GM21786 (cell line): ENCODE data around the gene PRDM2.

ENCODE experiments used
- ATAC-seq: cut with Tn5 transposase; IDR thresholded peaks from one replicate; pipeline ENCODE4 v1.9.1; 2021; ENCODE audit not compliant: unreplicated experiment

The PRDM2 gene

DNA sequence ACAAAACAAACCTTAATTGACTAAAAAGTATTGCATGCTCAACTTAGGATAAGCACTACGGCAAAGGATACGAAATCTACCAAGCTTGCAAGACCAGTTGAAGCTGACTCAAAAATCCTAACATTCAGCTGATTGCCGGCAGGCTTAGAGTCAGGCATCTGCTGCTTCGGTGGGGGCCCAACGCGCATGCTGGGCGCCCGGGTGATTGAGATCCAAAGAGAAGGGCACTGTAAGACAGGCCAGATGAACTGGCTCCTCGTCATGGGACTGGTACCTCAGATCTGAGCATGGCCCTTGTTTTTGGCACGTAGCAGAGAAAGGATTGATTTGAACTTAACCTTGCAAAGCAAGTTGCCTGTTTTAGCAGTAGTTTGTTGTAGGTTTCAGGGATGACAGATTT lies 86.6 kb downstream of the PRDM2 start:
- ATAC-seq, result no peak

GRCh38 chr1:13788795-13789194 lies 88.8 kb downstream of the PRDM2 start:
- ATAC-seq, result no peak

DNA sequence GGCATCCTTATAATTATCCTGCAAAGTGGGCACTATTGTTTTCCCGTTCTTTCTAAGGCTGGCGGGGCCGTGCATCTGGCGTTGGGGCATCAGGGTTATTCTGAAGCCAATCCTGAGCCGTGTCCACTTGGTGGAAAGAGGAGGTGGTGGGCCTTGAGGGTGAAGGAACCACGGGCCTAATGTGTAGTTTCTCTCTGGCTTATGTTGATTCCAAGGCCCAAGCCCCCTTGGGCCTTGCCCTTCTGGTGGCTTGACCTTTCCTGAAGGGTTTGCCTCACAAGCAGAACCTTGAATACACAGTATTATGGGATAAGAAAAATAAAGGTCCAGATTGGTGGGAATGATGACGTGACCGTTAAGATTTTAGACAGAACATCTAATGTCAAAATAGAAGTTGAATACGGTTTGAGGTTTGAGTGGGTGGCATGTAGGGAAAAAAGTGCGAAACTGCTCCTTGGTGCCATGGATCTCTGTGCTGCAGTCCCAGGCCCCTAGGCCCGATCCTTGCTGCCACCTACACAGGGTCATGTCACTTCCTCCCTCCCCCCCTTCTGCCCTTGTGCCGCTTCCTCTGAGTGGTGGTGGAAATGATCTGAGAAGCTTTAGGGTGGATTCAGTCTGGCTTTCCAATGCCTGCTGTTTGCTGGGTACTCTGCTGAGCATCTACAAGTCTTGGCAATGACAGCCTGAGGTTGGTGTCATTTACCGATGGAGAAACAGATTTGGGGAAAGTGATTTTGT lies 90.5 kb downstream of the PRDM2 start:
- no peak for ATAC-seq

DNA sequence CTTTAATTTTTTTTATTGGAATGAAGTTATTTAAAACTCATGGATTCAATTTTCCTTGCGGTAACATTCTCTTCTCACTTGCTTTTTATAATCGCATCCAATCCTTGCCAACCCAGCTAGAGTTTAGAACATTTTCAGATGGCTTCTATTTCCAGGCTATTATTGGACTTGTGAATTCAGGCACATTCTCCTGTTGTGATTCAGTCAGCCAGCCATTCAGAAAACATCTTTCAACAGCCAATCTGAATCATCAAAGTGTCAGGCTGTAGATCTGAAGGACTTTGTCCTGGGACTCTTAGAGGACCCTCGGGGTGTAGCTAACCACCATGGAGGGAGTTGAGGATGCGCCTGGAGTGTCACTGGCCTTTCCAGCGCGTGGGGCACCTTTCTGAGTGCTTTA lies 92.4 kb downstream of the PRDM2 start:
- ATAC-seq, result no peak

DNA sequence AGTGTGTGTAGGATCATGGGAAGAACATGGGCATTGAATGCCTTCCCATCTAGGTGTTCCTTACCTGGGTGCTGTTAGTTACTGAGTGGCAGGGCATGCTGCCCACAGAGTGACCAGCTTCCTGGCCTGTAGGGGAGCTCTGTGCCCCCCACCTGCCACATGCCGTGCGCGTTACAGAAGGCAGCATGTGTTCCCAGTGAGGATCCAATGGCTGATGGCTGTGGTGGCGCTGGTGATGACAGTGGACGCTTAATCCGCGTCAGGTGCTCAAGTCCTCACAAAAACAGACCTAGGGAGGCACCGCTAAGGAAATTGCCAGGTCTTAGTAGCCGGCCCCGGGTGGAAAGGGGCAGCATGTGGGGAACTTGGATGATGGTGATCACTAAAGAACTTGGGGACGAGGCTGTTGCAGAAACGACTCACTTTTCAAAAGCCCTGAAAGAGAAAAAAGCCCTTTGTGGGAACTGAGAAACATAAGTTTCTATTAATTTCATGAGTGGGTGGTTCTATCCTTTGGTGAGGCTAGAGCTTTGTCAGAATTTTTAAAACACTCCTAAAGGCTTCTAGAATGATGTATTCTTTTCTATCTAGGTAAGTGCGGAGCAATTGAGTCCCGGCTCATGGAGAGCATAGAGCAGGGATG lies 93.2 kb downstream of the PRDM2 start:
- ATAC-seq, result no peak

- ATAC-seq, result no peak
Measured at GRCh38 chr1:13794231-13795187, 94.5 kb downstream of the PRDM2 start.

GRCh38 chr1:13797397-13797796 lies 97.4 kb downstream of the PRDM2 start:
- ATAC-seq, result no peak

DNA sequence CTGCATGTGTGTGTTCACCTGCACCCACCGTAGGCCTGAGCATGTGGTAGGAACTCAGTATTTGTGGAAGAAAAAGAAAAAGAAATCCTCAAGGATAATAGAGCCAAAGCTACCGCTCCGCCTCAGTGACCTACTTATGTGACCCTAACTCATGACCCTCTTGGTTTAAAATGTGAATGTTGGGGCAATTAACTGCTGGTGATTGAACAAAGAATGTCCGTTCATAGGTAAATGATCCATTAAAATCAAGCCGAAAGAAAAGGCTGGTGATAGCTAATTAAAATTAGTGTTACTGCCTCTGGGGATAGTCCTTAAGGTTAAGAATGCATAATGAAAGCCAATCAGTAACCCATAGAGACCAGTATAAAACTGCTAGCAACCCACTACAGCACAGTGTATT lies 98.1 kb downstream of the PRDM2 start:
- ATAC-seq, result no peak

GRCh38 chr1:13799502-13800283 lies 99.7 kb downstream of the PRDM2 start:
- ATAC-seq, result no peak

GRCh38 chr1:13801232-13801631 lies 101.2 kb downstream of the PRDM2 start:
- ATAC-seq, result no peak

DNA sequence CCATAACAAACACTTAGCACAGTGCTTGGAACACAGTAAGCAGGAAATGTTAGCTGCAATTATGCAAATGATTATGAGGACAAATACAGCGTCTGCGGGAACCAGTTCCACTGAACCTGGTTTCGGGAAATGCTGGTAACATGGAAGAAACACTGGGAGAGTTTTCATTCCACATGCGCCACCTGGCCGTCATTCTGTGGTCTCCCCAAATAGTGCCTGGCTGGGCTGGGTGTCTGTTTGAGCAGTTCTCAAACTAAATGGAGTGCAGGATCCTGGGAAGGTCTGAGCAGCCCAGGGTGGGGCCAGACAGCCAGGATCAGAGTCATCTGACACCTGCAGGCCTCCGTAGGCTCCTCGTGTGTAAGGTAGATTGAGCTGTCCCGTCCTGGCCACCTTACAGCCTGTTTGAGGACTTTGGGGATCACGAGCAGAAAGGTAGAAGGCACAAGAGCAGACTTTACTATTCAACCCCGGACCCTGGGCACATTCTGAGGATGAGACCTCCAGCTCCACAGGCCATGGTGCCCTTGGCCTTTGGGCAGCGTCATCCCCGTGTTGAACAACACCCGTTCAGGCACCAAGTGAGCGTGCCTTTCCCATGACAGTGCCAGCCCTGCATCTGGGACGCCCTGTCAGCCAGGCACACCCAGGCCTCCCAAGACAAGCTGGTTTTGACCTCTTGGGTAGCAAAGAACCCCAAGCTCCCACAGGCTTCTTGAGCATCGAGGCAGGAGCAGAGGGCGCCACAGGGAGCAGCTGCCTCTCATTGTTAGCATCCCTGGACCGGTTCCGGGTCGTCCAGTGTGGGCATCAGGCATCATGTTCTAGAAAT lies 101.9 kb downstream of the PRDM2 start:
- no peak for ATAC-seq

- ATAC-seq, result no peak
Measured at GRCh38 chr1:13802782-13803545, 103.0 kb downstream of the PRDM2 start.

DNA sequence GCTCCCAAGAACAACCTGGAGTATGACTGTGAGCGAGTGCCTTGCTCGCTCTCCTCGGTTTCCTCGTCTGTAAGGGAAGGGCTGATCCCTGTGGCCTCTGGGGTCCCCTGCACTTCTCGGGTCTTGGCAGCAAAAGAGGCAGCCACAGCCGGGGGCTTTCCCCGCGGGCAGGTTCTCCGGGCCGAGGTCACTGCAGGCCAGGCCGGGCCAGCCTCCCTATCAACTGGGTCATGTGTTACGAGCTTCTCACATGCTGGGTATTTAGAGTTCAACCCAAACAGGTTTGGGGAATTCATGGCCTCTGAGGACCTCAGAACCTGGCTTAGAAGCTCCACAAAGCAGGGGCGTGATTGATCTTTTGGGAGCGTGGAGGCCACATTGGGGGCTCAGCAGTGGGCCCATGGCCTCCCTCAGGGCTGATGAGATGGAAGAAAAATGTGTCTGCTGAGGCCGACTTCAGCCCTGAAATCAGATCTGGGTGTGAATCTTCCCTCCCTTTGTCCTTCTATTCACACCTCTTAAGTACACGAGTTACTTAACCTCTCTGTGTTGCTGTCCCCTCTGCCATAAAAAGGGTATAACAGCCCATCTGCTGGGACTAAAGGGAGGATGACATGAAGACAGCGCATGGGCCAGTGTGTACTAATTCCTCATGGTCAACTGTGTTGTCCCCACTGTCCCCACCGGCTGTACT lies 103.7 kb downstream of the PRDM2 start:
- no peak for ATAC-seq

GRCh38 chr1:13804240-13804633 lies 104.2 kb downstream of the PRDM2 start:
- no peak for ATAC-seq

DNA sequence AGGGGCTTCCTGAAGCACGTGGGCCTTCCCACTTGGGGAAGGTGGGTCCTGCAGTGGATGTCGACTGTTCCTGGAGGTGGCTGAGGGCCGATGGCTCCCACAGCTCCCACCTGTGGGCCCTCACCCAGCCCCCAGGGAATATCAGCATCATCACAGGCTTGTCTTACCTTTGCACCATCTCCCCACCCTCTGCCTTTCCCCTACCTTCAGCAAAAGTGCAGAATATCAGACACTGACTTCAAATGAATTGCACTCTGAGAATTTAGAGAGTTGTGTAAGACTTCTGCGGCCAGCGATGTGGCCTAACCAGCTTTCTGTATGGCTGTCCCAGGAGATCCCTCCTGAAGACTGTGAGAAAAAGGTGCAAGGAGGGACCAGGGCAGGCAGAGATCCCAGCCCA lies 105.4 kb downstream of the PRDM2 start:
- no peak for ATAC-seq

DNA sequence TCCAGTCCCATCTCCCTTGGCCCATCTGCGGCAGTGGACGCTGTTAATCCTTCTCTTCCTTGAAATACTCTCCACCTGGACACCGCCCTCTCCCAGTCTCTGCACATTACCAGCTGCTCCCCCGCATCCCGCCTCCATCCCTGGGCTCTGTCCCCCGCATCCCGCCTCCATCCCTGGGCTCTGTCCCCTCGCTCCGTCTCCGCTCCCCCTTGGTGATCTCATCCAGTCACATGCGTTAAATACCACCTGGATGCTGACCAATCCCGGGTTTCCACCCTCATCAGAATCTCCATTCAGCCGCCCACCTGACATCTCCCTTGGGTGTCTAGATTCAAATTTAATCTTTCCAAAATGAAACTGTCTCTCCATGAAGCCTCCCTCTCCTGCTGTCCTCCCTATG lies 106.1 kb downstream of the PRDM2 start:
- ATAC-seq, result no peak

DNA sequence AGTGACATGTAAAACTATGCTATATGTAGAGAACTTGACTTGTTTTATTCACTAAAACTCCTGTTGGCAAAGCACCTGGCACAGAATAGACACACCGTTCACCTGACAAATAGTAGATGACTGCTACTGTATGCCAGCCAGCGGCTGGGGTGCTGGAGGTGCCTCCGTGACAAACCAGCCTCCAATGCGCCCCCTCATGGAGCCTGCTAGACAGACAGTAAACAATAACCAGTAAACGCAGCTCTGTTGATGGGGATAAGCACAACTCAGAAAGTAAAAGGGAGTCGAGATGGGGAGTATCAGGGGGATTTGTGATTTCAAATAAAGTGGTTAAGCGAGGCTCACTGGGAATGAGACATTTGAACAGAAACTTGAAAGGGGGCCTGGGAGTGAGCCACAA lies 107.2 kb downstream of the PRDM2 start:
- ATAC-seq, result no peak

DNA sequence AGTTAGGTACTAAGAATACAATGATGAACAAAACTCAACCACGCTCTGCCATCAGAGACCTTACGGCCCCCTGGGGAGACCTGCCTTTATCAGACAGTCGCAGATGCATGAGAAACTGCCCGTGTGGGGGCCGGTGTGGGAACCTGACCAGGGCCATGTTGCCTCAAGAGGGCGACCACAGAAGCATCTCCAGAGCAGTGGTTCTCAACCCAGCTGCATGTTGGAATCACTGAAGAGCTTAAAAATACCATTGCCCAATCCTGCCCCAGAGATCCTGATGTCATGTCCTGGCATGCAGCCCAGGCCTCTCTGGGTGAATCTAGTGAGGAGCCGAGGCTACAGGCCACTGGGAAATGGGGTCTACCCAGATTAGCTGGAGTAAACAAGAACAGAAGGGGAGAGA lies 108.7 kb downstream of the PRDM2 start:
- no peak for ATAC-seq
